Eye (tissue), 1 donor: ENCODE results near the gene SLC39A9.

ENCODE experiments used
- DNase-seq: peaks from one replicate; pipeline ENCODE4 v3.0.0-alpha.2; 2015

SLC39A9 gene, protein sequence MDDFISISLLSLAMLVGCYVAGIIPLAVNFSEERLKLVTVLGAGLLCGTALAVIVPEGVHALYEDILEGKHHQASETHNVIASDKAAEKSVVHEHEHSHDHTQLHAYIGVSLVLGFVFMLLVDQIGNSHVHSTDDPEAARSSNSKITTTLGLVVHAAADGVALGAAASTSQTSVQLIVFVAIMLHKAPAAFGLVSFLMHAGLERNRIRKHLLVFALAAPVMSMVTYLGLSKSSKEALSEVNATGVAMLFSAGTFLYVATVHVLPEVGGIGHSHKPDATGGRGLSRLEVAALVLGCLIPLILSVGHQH

GRCh38 chr14:69398053-69398817, at the start of gene SLC39A9, which contains the start of gene ERH:
Gene SLC39A9 (plus strand): TSS chr14:69398692. CDS start chr14:69399370, 678 bp downstream.
Gene ERH (minus strand): TSS chr14:69398299. CDS start chr14:69398233, 66 bp downstream.
- peak; percentile 99 for DNase-seq

- DNase-seq = no peak
Observed at GRCh38 chr14:69349091-69349777, 49.3 kb upstream of the SLC39A9 start.

- no peak for DNase-seq
Observed at GRCh38 chr14:69350892-69351291, 47.6 kb upstream of the SLC39A9 start.

DNA sequence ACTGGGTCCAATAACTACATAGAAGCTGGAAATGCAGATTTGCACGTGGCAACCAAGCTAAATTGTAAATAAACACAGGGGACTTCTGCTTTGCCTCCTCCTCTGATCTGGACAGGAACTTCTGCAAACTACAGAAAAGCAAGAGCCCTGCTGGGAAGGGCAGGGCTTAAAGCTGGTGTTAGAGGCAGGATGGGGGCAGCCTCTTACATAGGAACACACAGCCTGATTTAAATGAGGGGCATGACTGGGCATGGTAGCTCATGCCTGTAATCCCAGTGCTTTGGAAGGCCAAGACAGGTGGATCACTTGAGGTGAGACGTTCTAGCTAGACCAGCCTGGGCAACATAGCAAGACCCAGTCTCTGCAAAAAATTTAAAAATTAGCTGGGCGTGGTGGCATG, 47.1 kb upstream of the SLC39A9 start:
- DNase-seq = no peak

- peak; percentile 33 for DNase-seq
Observed at GRCh38 chr14:69351911-69352310, 46.6 kb upstream of the SLC39A9 start.

DNA sequence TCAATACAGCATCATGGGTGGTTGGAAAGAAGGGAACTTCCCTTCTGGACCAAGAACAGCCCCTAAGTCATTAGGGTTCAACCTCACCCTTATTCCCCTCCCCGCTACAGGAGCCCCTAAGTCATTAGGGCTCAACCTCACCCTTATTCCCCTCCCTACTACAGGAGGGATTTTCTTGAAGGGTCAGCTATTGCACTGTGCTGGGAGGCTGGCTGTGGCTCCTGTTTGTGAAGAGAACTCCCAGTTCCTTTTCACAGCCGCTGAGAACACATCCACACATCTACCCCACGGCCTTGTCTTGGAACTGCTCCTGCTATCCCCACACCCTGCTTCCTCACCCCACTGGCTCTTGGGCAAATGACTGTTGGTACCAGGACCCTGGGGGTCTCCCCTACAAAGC, 45.3 kb upstream of the SLC39A9 start:
- DNase-seq = no peak

DNA sequence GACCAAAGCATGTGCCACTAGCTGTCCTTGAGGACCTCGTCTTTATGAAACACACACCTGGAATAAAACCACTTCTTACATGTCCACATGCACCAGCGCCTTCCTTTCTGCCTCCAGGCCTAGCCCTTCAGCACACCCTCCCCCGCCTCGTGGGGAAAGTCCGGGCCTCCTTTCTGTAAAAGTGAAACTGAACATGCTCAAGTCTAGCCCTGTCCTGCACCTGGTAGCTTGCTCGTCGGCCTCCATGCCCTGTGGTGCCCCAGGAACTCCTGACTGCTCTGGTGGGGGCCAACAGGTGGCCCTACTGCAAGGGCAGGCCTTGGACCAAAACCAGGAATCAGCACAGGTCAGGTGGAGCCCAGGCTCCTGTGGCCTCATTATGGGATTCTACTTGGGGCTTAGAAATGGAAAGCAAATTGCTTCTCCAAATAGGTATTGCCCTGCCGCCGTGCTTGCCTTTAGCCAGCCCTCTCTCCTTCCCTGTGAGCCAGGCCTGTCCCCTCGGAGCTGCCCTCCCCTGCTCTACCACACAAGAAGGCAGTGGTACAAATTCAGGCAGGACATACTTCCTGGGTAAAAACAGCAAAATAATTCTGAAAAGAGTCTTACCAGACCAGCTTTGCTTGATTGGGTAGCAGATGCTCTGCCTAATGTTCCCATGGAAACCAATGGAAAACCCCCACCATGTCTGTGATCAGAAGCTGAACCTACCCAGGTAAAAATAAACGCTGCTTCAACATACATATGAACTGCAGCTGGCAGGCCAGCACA, 43.9 kb upstream of the SLC39A9 start:
- no peak for DNase-seq

GRCh38 chr14:69355154-69355597, 43.3 kb upstream of the SLC39A9 start:
- no peak for DNase-seq

DNA sequence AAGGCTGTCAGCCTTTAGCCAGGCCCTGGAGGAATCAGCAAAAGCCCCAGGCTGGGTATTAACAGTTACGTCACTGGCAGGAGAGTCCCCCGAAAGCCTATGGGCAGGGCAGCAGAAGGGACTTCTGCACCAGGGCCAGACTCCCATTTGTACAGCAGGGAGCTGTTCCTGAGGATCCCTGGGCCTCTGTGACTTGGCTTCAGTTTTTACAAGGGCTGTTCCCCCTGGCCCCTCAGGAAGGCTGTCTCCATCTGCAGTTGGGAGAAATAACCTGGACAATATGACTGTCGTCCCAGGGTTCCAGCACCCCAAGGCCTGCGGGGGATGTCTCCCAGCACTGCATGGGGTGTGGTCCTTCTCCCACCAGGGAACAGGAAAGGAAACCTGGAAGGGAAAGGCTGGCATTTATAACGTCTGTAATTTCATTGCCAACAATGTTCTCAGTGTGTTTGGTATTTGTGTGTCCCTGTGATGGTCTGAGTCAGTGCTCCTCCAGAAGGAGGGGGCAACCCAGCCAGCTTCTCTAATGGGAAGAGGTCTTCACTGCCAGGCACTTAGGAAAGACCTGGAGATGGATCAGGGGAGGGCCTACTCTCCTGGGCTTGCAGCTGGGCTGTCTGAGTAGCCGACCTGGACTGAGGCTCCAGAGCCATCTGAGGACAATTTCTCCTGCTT, 42.7 kb upstream of the SLC39A9 start:
- DNase-seq = no peak

- no peak for DNase-seq
Observed at GRCh38 chr14:69356903-69357543, 41.5 kb upstream of the SLC39A9 start.

DNA sequence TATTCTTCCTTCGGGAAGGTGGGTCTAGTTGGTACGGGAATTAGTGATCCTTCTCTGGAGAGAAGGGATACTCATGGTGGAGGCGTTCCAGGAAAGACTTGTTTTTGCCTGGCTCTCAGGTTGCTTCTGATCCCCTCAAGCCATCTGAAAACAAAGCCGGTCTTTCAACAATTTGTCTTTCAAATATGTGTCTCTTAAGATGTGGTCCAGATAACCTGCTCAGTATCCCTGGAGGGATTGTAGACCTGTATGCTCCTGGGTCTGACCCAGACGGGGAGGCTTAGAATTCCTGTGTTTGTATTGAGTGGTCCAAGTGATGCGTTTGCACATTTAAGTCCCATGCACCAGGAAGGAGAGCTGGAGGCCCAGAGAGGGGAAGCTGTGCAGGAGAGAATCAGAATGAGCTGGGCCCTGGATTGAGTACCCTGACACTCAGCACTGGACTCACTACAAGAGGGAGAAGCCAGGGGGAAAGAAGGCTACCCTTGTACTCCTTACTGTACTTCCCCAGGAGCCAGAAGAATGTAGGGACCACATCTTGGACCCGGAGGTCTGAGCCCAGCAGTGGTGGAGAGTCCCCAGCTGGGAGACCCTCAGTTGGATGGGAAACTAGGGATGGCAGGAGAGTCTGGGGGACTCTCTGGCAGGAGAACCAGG, 40.8 kb upstream of the SLC39A9 start:
- no peak for DNase-seq

DNA sequence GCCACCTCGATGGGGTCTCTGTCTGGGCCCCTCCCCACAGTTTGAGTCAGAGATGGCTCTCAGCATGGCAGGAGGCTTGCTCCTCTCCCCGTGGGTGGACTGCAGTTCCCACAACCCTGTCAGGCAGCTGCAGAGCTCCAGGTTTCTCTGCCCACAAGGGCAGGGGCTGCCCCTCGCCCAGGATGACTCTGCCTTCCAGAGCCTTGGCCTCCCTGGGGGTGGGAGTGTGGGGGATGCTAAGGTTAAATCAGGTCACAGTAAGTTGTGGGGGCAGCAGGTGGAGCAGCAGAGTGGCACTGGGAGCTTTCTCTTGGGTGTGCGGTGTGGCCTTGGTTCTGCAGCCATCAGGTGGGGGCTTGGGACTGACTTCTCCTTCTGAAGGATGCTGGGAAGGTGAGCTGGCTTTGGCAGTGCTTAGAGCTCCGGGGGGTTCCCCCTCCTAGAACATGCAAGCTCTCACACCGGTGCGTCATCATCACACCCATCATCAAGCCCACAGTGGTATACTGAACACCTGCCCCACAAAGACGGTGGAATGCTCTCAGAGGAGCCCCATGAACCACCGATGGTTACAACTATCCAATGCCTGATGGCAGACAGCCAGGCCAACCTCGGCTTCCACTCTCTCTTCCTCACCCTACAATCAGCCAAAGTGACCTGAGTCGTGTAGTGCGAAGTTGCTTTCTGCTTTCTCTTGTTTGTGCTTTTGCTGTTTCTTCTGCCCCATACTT, 40.1 kb upstream of the SLC39A9 start:
- DNase-seq = no peak

- DNase-seq = no peak
Observed at GRCh38 chr14:69358966-69359365, 39.5 kb upstream of the SLC39A9 start.

GRCh38 chr14:69360438-69361108, 37.9 kb upstream of the SLC39A9 start:
- DNase-seq = no peak

DNA sequence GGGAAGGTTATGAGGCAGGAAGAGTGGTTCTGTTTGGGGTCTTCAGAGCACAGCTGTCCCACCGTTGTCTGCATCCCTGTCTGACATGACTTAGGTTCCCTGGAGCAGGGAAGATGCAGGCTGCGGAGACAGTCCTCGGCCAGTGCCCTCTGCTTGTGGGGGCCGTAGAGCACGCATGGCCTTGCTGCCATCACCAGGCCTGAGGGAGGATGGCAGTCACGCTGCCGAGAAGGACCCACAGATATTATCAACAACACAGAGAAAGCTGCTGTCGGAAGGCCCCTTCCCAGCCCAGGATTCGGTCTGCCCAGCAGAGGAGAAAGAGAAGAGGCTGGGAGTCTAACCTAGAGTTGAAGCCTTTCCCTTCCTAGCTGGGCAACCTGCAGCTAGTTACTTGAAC, 35.4 kb upstream of the SLC39A9 start:
- DNase-seq = peak; percentile 60

DNA sequence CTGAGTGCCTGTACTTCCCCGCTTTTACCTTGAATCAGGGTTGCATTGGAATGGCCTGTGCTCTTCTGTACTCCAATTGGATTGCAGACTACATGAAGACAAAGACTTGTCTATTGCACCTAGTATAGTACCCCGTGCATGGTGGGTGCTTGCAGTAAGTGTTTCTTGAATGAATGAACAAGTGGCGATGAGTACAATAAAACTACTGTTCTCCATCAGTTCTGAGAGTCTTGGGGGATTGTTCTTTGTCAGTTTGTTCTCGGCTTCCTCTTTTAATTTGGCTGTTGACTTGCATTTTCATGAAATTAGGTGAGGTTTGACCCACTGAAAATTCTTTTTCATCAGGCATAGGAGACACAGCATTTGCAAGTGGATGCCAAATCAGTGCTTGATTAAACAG, 34.5 kb upstream of the SLC39A9 start:
- no peak for DNase-seq

DNA sequence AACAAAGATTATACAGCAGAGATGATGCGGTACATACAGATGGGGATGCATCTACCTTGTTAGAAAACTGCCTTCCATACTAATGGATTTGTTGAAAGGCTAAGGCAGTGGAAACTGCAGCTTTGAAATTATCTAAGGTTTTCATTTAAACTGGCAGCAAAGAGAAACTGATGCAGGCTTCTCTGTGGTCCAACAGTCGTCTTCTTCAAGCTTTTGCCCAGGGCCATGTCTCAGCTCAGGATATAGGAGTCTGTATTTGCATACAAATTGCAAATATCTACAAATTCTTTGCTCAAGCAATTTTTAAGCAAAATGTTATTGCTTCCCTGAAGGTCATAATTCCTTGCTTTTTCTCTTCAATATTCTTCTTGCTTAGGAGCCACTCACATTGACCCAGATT, 34.1 kb upstream of the SLC39A9 start:
- DNase-seq = no peak

DNA sequence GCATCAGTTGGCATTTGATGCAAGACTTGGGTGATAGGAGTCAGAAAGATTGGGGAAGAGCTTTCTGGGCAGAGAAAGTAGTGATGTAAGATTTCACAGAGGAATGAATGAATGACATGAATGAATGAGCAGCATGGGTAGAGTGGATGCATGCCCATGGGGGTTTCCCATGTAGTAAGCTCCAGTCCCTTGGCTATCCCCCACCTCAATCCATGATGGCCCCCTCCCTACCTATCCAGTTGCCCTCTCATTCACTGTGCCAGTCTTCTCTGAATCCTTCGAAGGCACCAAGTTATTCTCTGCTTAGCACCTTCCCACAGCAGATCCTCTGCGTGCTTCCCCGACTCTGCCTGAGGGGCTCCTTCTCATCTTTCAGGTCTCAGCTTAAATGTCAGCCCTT, 32.4 kb upstream of the SLC39A9 start:
- DNase-seq = no peak

- no peak for DNase-seq
Observed at GRCh38 chr14:69366761-69367160, 31.7 kb upstream of the SLC39A9 start.

- DNase-seq = no peak
Observed at GRCh38 chr14:69368381-69368780, 30.1 kb upstream of the SLC39A9 start.
